OCI-LY1 (cell line): ENCODE measurements around the gene NECTIN4.

Experiments
- CTCF ChIP-seq: fragments of 200-600 bp; sonication (generic), shearing (Covaris generic); IDR thresholded peaks from 2 replicates; pipeline ENCODE4 v1.5.1; 2017; ENCODE audit warnings: mild to moderate bottlenecking, antibody characterized with exemption, low read length, moderate library complexity, mixed read lengths
- EZH2 ChIP-seq: fragments of 200-600 bp; sonication (generic), shearing (Covaris generic); IDR thresholded peaks from 2 replicates; pipeline ENCODE4 v1.8.0; 2017; ENCODE audit warnings: borderline replicate concordance, mixed run types, mild to moderate bottlenecking, antibody characterized with exemption, low read length, moderate library complexity, mixed read lengths

GRCh38 chr1:161068306-161069234, 20.8 kb downstream of the NECTIN4 start:
- no peak for TF ChIP-seq CTCF
- no peak for TF ChIP-seq EZH2
